Glutamatergic neuron (in vitro differentiated cells): Measurements from ENCODE around the gene FITM2. TPM values are rescaled to one million over a fixed set of nuclear protein-coding genes. Genes with fewer than 3 reads are reported as not detected.

Experiments
- DNase-seq: peaks from one replicate; pipeline ENCODE4 v3.0.0; 2022
- H3K27ac Mint-ChIP-seq: one replicate; pipeline ENCODE4 v1.8.0; 2020; ENCODE audit warnings: mild to moderate bottlenecking, mixed read lengths, inconsistent platforms; ENCODE audit not compliant: unreplicated experiment
- H3K27me3 Mint-ChIP-seq: one replicate; pipeline ENCODE4 v1.8.0; 2020; ENCODE audit warnings: mild to moderate bottlenecking, moderate library complexity, mixed read lengths, inconsistent platforms; ENCODE audit not compliant: unreplicated experiment
- H3K36me3 Mint-ChIP-seq: one replicate; pipeline ENCODE4 v1.8.0; 2020; ENCODE audit warnings: mild to moderate bottlenecking, mixed read lengths, inconsistent platforms; ENCODE audit not compliant: unreplicated experiment
- H3K4me1 Mint-ChIP-seq: one replicate; pipeline ENCODE4 v1.8.0; 2020; ENCODE audit warnings: mild to moderate bottlenecking, low read depth, mixed read lengths, inconsistent platforms; ENCODE audit not compliant: unreplicated experiment
- H3K4me3 Mint-ChIP-seq: one replicate; pipeline ENCODE4 v1.8.0; 2020; ENCODE audit warnings: mild to moderate bottlenecking, mixed read lengths, inconsistent platforms; ENCODE audit not compliant: unreplicated experiment
- H3K9me3 Mint-ChIP-seq: one replicate; pipeline ENCODE4 v1.8.0; 2020; ENCODE audit warnings: mild to moderate bottlenecking, moderate library complexity, mixed read lengths, inconsistent platforms; ENCODE audit not compliant: unreplicated experiment
- total RNA-seq: library from RNA; stranded (reverse); fragmentation: NEBNext Ultra II Directional; extraction: Animal tissue kit (Norgen Biotek cat#: 25700); gene quantifications from one replicate; pipeline ENCODE4 v1.2.1, GENCODE V29; 2021; ENCODE audit not compliant: unreplicated experiment
- TF ChIP-seq, protein P1 (sequence below): fragments of 200-600 bp; sonication (generic); IDR thresholded peaks from one replicate; pipeline ENCODE4 v1.5.0; 2021; ENCODE audit not compliant: partially characterized antibody, unreplicated experiment

Gene FITM2
- total RNA-seq, 1 donor from 2014 or later = 6.5 TPM

DNA sequence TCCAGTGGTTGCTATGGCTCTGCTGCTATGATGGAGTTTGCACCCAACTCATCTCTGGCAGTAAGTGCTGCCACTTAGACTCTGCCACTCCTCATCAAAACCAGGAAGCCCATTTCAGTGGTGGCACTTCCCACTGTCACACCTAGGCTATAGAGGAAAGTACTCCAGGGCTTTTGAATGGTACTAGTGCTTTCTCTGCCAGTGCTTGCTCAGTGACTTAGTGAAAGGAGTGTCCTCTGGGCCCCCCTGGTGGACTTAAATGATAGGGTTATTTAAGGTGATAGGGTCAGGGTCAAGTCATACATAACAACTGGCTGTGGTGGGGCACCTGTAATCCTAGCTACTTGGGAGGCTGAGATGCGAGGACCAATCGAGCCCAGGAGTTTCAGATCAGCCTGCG, 22.8 kb downstream of the FITM2 start:
- peaks cover 3% of the 10 kb centered on the region for H3K9me3 Mint-ChIP-seq
- peaks cover 5% of the 10 kb centered on the region for H3K36me3 Mint-ChIP-seq
- H3K4me3 Mint-ChIP-seq = no peak overlapping the region
- TF ChIP-seq, protein P1, sequence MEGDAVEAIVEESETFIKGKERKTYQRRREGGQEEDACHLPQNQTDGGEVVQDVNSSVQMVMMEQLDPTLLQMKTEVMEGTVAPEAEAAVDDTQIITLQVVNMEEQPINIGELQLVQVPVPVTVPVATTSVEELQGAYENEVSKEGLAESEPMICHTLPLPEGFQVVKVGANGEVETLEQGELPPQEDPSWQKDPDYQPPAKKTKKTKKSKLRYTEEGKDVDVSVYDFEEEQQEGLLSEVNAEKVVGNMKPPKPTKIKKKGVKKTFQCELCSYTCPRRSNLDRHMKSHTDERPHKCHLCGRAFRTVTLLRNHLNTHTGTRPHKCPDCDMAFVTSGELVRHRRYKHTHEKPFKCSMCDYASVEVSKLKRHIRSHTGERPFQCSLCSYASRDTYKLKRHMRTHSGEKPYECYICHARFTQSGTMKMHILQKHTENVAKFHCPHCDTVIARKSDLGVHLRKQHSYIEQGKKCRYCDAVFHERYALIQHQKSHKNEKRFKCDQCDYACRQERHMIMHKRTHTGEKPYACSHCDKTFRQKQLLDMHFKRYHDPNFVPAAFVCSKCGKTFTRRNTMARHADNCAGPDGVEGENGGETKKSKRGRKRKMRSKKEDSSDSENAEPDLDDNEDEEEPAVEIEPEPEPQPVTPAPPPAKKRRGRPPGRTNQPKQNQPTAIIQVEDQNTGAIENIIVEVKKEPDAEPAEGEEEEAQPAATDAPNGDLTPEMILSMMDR = no peak
- DNase-seq = no peak
- H3K4me1 Mint-ChIP-seq = no peaks in the 10 kb centered on the region
- H3K27me3 Mint-ChIP-seq = peaks cover 2% of the 10 kb centered on the region
- H3K27ac Mint-ChIP-seq = no peak overlapping the region

DNA sequence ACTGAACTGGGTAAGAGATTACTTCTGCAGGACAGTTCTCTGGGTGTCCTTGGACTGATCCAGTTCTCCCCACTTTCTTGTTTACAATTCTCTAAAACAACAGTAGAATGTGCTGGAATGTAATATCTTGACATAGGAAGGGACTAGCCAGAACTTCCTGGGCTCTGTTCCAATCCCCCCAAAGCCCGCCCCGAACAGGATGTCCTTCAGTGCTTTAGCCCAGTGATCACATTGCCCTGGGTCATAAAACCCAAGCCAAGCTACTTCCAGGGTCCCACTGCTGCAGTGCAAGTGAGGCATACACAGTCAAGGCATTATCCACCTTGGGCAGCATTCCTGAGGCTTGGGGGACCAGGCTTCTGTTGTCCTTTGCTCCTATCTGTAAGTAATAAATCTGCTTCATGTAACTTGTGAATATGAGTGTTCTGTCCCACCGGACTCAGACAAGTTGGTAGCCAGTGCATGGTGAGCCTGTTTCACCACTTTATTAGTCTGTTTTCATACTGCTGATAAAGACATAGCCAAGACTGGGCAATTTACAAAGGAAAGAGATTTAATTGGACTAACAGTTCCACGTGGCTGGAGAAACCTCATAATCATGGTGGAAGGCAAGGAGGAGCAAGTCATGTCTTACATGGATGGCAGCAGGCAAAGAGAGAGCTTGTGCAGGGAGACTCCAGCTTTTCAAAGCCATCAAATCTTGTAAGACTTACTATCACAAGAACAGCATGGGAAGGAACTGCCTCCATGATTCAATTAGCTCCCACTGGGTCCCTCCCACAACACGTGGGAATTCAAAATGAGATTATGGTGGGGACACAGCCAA, 23.5 kb downstream of the FITM2 start:
- no peak for DNase-seq
- no peak overlapping the region for H3K4me3 Mint-ChIP-seq
- TF ChIP-seq, protein P1 = no peak
- no peaks in the 10 kb centered on the region for H3K4me1 Mint-ChIP-seq
- H3K27ac Mint-ChIP-seq = no peak overlapping the region
- peaks cover 2% of the 10 kb centered on the region for H3K27me3 Mint-ChIP-seq
- H3K36me3 Mint-ChIP-seq = peaks cover 5% of the 10 kb centered on the region
- peaks cover 3% of the 10 kb centered on the region for H3K9me3 Mint-ChIP-seq

DNA sequence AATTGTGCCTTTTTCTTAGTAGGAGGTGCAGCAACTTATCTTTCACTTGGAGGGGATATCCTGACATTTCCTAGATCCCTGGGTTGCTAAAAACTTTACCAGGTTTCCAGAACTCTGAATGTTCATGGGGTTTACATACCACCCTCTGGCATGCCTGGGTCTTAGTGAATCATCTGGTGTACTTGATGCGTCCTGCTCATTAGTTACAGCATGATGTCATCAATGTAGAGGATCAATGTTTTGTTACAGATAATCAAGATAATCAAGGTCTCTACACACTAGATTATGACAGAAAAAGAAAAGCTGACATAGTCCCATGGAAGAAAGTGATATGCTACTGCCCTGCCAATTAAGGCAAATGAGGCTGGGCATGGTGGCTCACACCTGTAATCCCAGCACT, 27.0 kb downstream of the FITM2 start:
- TF ChIP-seq, protein P1 = no peak
- no peaks in the 10 kb centered on the region for H3K4me1 Mint-ChIP-seq
- peaks cover 9% of the 10 kb centered on the region for H3K36me3 Mint-ChIP-seq
- no peak for DNase-seq
- H3K27ac Mint-ChIP-seq = no peak overlapping the region
- peaks cover 3% of the 10 kb centered on the region for H3K9me3 Mint-ChIP-seq
- H3K27me3 Mint-ChIP-seq = no peaks in the 10 kb centered on the region
- no peak overlapping the region for H3K4me3 Mint-ChIP-seq

DNA sequence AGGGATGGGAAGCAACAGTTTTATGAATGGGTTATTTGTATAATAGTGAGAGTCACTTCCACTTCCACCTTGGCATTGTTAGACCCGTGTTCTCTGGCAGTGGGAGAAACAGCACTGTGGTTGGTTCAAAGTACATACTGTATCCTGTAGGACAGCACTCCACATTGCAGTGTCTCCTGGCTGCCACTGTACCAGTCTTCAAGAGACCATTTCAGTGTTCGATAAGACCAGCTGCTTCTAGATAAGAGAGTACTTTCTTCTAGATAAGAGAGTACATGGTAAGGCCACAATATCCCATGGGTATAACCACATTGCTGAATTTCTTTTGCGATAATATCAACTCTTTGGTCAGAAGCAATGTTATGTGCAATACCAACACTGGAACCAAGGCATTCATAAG, 28.8 kb downstream of the FITM2 start:
- TF ChIP-seq, protein P1 = no peak
- no peaks in the 10 kb centered on the region for H3K4me1 Mint-ChIP-seq

DNA sequence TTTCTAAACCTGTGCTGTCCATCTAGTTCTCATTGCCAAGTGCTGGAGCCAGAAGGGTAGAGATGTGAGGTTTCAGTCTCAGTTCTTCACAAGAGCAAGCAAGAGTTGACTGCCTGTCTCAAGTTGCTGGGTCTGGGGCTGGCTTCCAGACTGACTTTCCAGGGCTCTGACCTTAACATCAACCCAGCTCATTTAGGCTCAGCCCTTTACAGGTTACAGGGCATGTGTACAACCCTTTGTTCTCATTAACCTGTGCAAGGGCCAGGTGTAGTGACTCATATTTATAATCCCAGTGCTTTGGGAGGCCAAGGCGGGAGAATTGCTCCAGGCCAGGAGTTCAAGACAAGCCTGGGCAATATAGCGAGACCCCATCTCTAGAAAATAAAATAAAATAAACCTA, 30.6 kb downstream of the FITM2 start:
- no peak overlapping the region for H3K27ac Mint-ChIP-seq
- H3K4me1 Mint-ChIP-seq = no peaks in the 10 kb centered on the region
- no peaks in the 10 kb centered on the region for H3K27me3 Mint-ChIP-seq
- peaks cover 10% of the 10 kb centered on the region for H3K36me3 Mint-ChIP-seq
- DNase-seq = no peak
- TF ChIP-seq, protein P1 = no peak
- H3K9me3 Mint-ChIP-seq = peaks cover 4% of the 10 kb centered on the region
- no peak overlapping the region for H3K4me3 Mint-ChIP-seq

More for the DNA sequence above, 28.8 kb downstream of the FITM2 start:
- peaks cover 8% of the 10 kb centered on the region for H3K36me3 Mint-ChIP-seq
- DNase-seq = no peak
- peaks cover 2% of the 10 kb centered on the region for H3K9me3 Mint-ChIP-seq
- H3K4me3 Mint-ChIP-seq = no peak overlapping the region
- H3K27ac Mint-ChIP-seq = no peak overlapping the region
- H3K27me3 Mint-ChIP-seq = no peaks in the 10 kb centered on the region
